GM04503 (cell line): ENCODE results near the gene ZNF677.
"Not testable (repeated sequence)": the region's sequence is repeated elsewhere in the genome, so short reads cannot be mapped to it uniquely, and the experiment has no call there.

Experiments
- DNase-seq: peaks from one replicate; pipeline ENCODE4 v3.0.0-alpha.2; 2012; ENCODE audit warnings: low read depth

Gene ZNF677

GRCh38 chr19:53193535-53194222, 61.0 kb downstream of the ZNF677 start:
- DNase-seq = no peak

- DNase-seq = no peak
Measured at GRCh38 chr19:53192771-53193534, 61.7 kb downstream of the ZNF677 start, which contains the start of gene ZNF665. TSS of gene ZNF665 (minus strand) at chr19:53193358. CDS start at chr19:53182898, 10,460 bp downstream.

- no peak for DNase-seq
Measured at GRCh38 chr19:53190253-53190652, 64.4 kb downstream of the ZNF677 start.

GRCh38 chr19:53189691-53190198, 64.9 kb downstream of the ZNF677 start:
- DNase-seq = not testable (repeated sequence)
